Spleen (tissue), 11 donors: Measurements from ENCODE around the gene NANS. TPM values are rescaled to one million over a fixed set of nuclear protein-coding genes. Genes with fewer than 3 reads are reported as not detected.
A peak's percentile ranks its signal among the peaks of the same experiment; 100 is the strongest.
"Not testable (repeated sequence)": the region's sequence is repeated elsewhere in the genome, so short reads cannot be mapped to it uniquely, and the experiment has no call there.

Source experiments
- DNase-seq: peaks from one replicate; pipeline ENCODE4 v3.0.0-alpha.2; 2020
- H3K27ac ChIP-seq, 8 donors: fragments of 200-600 bp; sonication (generic) in 7 of 8; 1 replicate in 4 of 8; 2 replicates in 4 of 8; pipeline versions ENCODE4 v1.5.0 to v1.8.0; 2016 to 2021; ENCODE audit warnings: inconsistent platforms in 4 of 8, mild to moderate bottlenecking in 4 of 8, moderate library complexity in 1 of 8
- H3K27me3 ChIP-seq, 7 donors: fragments of 200-600 bp; sonication (generic) in 6 of 7; replicated peaks in 1 of 7; 1 replicate in 4 of 7; 2 replicates in 3 of 7; pipeline versions ENCODE4 v1.5.0 to v1.8.0; 2016 to 2021; ENCODE audit warnings: inconsistent platforms in 3 of 7, mild to moderate bottlenecking in 1 of 7
- H3K36me3 ChIP-seq, 6 donors: fragments of 200-600 bp; sonication (generic) in 5 of 6; 1 replicate in 4 of 6; 2 replicates in 2 of 6; pipeline versions ENCODE4 v1.5.0 to v1.8.0; 2016 to 2021; ENCODE audit warnings: inconsistent platforms in 2 of 6
- H3K4me1 ChIP-seq, 6 donors: fragments of 200-600 bp; sonication (generic) in 5 of 6; 1 replicate in 3 of 6; 2 replicates in 3 of 6; pipeline versions ENCODE4 v1.5.0 to v1.8.0; 2016 to 2021; ENCODE audit warnings: inconsistent platforms in 3 of 6
- H3K4me3 ChIP-seq, 8 donors: fragments of 200-600 bp; sonication (generic) in 7 of 8; 1 replicate in 4 of 8; 2 replicates in 4 of 8; pipeline versions ENCODE4 v1.5.0 to v1.8.0; 2016 to 2021; ENCODE audit warnings: inconsistent platforms in 4 of 8, mild to moderate bottlenecking in 4 of 8, moderate library complexity in 2 of 8
- H3K9me3 ChIP-seq, 8 donors: fragments of 200-600 bp; sonication (generic) in 7 of 8; 1 replicate in 4 of 8; 2 replicates in 4 of 8; pipeline versions ENCODE4 v1.5.0 to v1.8.0; 2016 to 2021; ENCODE audit warnings: inconsistent platforms in 4 of 8
- POLR2A ChIP-seq, 3 donors: fragments of 450-650 bp; IDR thresholded peaks; one replicate each; pipeline ENCODE4 v1.5.1; 2017; ENCODE audit warnings: antibody characterized with exemption in 3 of 3, mild to moderate bottlenecking in 1 of 3
- POLR2AphosphoS5 ChIP-seq, 3 donors: sonication (generic); formaldehyde crosslinking; IDR thresholded peaks; one replicate each; pipeline ENCODE4 v1.5.1; 2017; ENCODE audit warnings: antibody characterized with exemption in 3 of 3
- WGBS, 5 donors: extraction: QIAGEN DNeasy Blood & Tissue Kit in 3 of 5; methylation state at CpG; one replicate each; pipeline versions ENCODE4 v1.1.5 to v1.1.7; 2013 to 2018; 5-methylcytosine and 5-hydroxymethylcytosine counted together
- intact Hi-C: fragments of 100-400 bp; cut with DNase I; formaldehyde crosslinking; loops from one replicate; pipeline ENCODE4 v1.15.0; 2023; ENCODE audit warnings: low total_unique reads
- polyA plus RNA-seq, 3 donors: library from polyadenylated mRNA; stranded (reverse); fragments of 200-250 nt; gene quantifications; one replicate each; pipeline ENCODE4 v1.2.1, GENCODE V29; 2013
- small RNA-seq, 4 donors: library from RNA; depleted of rRNA; stranded (forward); fragments of <200 nt; gene quantifications; one replicate each; pipeline ENCODE3, GENCODE V24; 2016
- total RNA-seq, 7 donors: library from RNA; depleted of rRNA in 3 of 7; stranded (reverse); fragments of >200 nt in 3 of 7; fragmentation: NEBNext Ultra II Directional in 4 of 7; extraction: Animal tissue kit (Norgen Biotek cat#: 25700) in 4 of 7; gene quantifications; one replicate each; pipeline versions ENCODE4 v1.1.0 to v1.2.1, GENCODE V29; 2016 to 2021
- TF ChIP-seq, protein P1 (sequence below), 11 experiments: fragments of 200-600 bp in 7 of 11; fragments of 450-650 bp in 4 of 11; sonication (generic) in 4 of 11; IDR thresholded peaks in 8 of 11; conservative IDR thresholded peaks in 3 of 11; 1 replicate in 7 of 11; 2 replicates in 4 of 11; pipeline versions ENCODE4 v1.4.0 to v1.8.0; 2016 to 2021; ENCODE audit warnings: antibody characterized with exemption in 11 of 11, inconsistent platforms in 4 of 11, mild to moderate bottlenecking in 1 of 11
- donor health status: healthy with polysubstance abuse.
- donor health status: DM: no; HTN: no; CAD: no; lungs with moderate emphysema.
- donor health status: DM: no; HTN: no; CAD: no.
- donor health status: Bipolar disorder and iron deficiency.
- donor health status: healthy.
- donor health status: DM: no; HTN: no; CAD: no.
- donor health status: DM: yes; HTN: yes; CAD: no.

Gene NANS
- total and polyA plus RNA-seq, 10 donors, result 30.6 to 87.3 (median 53.1) TPM

DNA sequence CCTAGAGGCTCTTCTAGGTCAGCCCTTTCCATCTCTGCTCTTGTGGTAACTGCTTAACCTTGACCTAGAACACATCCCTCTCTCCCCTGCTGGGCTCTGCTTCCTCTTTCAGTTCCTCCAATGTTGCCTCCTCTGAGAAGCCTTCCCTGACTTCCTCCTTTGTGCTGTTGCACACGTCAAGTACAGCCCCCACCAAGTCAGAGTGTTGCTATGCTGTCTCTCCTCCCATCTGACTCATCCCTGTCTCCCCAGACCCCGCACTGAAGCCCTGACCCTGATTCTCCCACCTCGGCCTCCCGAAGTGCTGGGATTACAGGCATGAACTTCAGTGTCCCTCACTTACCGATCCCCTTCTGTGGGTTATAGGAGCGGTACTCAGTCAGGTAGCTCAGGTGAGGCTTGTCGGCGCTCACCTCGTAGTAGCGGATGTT, 72.9 kb downstream of the NANS start:
- Histone ChIP-seq H3K4me1 (peaks cover 6 to 25% (median 21%) of the 10 kb centered on the region in 6 donors), H3K36me3 (peaks cover 0 to 86% (median 2%) of the 10 kb centered on the region in 6 donors), H3K27ac (peak overlapping the region in 7 of 8 donors; percentile 27 to 84 (median 64)), H3K9me3 (no peaks in the 10 kb centered on the region), H3K27me3 (no peaks in the 10 kb centered on the region), H3K4me3 (peak overlapping the region in 1 of 8 donors; percentile 8)
- peak; percentile 81 for DNase-seq
- 79 to 87% (median 81%) methylated on average over 10 of the region's 10 CpGs for WGBS, 5 donors
- intact Hi-C loops, result no loop called here
- TF ChIP-seq POLR2AphosphoS5 (IDR thresholded peaks at IDR 0.05), result peak in 1 of 3 donors; percentile 85
- TF ChIP-seq, protein P1, sequence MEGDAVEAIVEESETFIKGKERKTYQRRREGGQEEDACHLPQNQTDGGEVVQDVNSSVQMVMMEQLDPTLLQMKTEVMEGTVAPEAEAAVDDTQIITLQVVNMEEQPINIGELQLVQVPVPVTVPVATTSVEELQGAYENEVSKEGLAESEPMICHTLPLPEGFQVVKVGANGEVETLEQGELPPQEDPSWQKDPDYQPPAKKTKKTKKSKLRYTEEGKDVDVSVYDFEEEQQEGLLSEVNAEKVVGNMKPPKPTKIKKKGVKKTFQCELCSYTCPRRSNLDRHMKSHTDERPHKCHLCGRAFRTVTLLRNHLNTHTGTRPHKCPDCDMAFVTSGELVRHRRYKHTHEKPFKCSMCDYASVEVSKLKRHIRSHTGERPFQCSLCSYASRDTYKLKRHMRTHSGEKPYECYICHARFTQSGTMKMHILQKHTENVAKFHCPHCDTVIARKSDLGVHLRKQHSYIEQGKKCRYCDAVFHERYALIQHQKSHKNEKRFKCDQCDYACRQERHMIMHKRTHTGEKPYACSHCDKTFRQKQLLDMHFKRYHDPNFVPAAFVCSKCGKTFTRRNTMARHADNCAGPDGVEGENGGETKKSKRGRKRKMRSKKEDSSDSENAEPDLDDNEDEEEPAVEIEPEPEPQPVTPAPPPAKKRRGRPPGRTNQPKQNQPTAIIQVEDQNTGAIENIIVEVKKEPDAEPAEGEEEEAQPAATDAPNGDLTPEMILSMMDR (IDR thresholded peaks at IDR 0.05 in 8 of 11, conservative IDR thresholded peaks at IDR 0.05 in 3 of 11), result no peak
- no peak for TF ChIP-seq POLR2A (IDR thresholded peaks at IDR 0.05)

DNA sequence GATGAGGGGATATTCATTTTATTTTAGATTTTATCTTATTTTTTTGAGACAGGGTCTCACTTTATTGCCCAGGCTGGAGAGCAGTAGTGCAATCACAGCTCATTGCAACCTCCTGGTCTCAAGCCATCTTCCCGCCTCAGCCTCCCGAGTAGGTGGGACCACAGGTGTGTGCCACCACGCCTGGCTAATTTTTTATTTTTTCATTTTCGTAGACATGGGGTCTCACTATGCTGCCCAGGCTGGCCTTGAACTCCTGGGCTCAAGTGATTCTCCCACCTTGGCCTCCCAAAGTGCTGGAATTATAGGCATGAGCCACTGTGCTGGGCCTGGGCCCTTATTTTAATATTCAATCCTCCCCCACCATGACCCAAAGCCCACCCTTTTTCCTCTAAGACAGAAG, 73.5 kb downstream of the NANS start:
- H3K4me3 ChIP-seq, intact Hi-C loops, H3K27me3 ChIP-seq, DNase-seq, H3K9me3 ChIP-seq: not testable (repeated sequence)
- Histone ChIP-seq H3K36me3 (peaks cover 0 to 86% (median under 1%) of the 10 kb centered on the region in 6 donors), H3K27ac (peak overlapping the region in 5 of 8 donors; percentile 27 to 84 (median 74)), H3K4me1 (peaks cover 6 to 25% (median 21%) of the 10 kb centered on the region in 6 donors)
- WGBS, 5 donors, result 80 to 97% (median 90%) methylated on average over 4 of the region's 4 CpGs

DNA sequence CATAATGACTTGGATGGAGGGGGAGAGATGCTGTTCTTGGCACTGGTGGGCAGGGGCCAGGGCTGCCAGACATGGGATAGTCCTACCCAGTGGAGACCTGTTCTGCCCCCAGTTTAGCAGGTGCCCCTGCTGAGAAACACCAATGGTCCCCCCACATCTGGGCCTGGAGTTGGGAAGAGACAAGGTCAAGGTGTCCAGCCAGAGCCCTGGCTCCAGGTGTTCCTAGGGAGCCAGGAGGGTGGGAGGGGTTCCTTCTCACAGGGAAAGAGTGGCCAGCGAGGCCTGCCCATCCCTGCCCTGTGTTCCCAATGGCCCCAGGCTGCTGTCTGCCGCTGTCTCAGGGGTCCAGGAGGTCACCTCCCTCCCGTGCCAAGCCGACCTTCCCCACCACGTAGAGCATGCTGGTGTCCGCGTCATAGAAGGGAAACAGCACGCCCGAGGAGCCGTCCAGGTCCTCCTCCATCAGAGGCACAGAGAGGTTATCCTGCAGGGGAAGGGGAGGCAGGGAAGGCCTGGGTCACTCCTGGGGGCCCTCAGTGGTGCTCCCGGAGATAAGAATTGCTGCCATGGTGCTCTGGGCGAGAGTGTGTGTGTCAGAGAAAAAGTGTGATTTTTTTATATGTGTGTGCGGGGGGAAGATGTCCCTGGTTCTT, 74.2 kb downstream of the NANS start:
- DNase-seq, result no peak
- Histone ChIP-seq H3K9me3 (no peaks in the 10 kb centered on the region), H3K27ac (peak overlapping the region in 4 of 8 donors; percentile 7 to 84 (median 64)), H3K4me3 (no peak overlapping the region), H3K36me3 (peaks cover 0 to 86% (median 0%) of the 10 kb centered on the region in 6 donors), H3K27me3 (no peaks in the 10 kb centered on the region), H3K4me1 (peaks cover 6 to 25% (median 21%) of the 10 kb centered on the region in 6 donors)
- WGBS, 5 donors, result 91 to 93% (median 92%) methylated on average over 7 to 13 of the region's 13 CpGs
- intact Hi-C loops, result no loop called here
- TF ChIP-seq, protein P1 (IDR thresholded peaks at IDR 0.05 in 8 of 11, conservative IDR thresholded peaks at IDR 0.05 in 3 of 11), result no peak
- no peak for TF ChIP-seq POLR2A (IDR thresholded peaks at IDR 0.05)
- no peak for TF ChIP-seq POLR2AphosphoS5 (IDR thresholded peaks at IDR 0.05)

DNA sequence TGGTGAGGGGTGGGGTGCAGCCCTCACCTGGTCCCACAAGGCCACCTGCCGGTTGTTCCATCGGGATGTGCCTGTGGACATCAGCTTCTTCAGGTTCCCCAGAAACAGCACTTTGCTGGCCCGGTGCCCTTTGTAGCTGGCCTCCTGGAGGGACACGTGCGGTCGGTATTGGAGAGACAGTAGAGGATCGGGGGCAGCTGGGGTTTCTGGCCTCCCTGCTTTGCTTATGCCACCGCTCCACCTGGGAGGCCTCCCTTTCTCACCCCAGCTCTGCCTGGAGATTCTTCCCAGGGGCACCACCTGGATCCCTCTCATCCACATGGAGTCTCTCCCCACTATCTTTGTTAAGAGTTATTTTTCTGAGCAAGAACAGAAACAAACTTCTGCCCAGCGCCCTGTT, 75.6 kb downstream of the NANS start:
- WGBS, 5 donors, result 93 to 96% (median 95%) methylated on average over 9 of the region's 9 CpGs
- intact Hi-C loops, result no loop called here
- DNase-seq, result no peak

More for the DNA sequence above, 75.6 kb downstream of the NANS start:
- Histone ChIP-seq H3K27ac (no peak overlapping the region), H3K4me3 (no peak overlapping the region), H3K4me1 (peaks cover 6 to 25% (median 21%) of the 10 kb centered on the region in 6 donors), H3K27me3 (no peaks in the 10 kb centered on the region), H3K36me3 (peaks cover 0 to 86% (median 0%) of the 10 kb centered on the region in 6 donors), H3K9me3 (no peaks in the 10 kb centered on the region)
- no peak for TF ChIP-seq POLR2A (IDR thresholded peaks at IDR 0.05)
- TF ChIP-seq POLR2AphosphoS5 (IDR thresholded peaks at IDR 0.05), result no peak
- TF ChIP-seq, protein P1 (IDR thresholded peaks at IDR 0.05 in 8 of 11, conservative IDR thresholded peaks at IDR 0.05 in 3 of 11), result no peak

Small RNA genes within 50 kb of the gene (small RNA-seq; reads per million reads assigned to genes)
- 0 reads per million in 4 donors for gene RF00017
- gene RNU6-918P, result 0 reads per million in 4 donors

Other genes starting within 250 kb of the NANS start
- gene FOXE1, start 203.5 kb upstream of the NANS start, total RNA-seq, result not detected
- gene FOXE1, start 203.5 kb upstream of the NANS start, polyA plus RNA-seq, result under 1 TPM; 0.02 to 0.04 (median 0.03) TPM
- gene TRMO, start 134.2 kb upstream of the NANS start, total RNA-seq, result 10 to 100 TPM; 16.8 to 58.6 (median 28.3) TPM
- gene TRMO, start 134.2 kb upstream of the NANS start, polyA plus RNA-seq, result 10 to 100 TPM; 11.2 to 13.0 (median 12.5) TPM
- 10 to 100 TPM in 1 of 7 donors, 1 to 10 TPM in 5, under 1 TPM in 1; 0.76 to 26.6 (median 4.7) TPM for gene HEMGN, start 118.6 kb upstream of the NANS start, total RNA-seq
- under 1 TPM; 0.13 to 0.64 (median 0.32) TPM for gene HEMGN, start 118.6 kb upstream of the NANS start, polyA plus RNA-seq
- 100 to 1,000 TPM in 3 of 7 donors, 10 to 100 TPM in 4; 39.1 to 120 (median 98.3) TPM for gene ANP32B, start 73.4 kb upstream of the NANS start, total RNA-seq
- gene ANP32B, start 73.4 kb upstream of the NANS start, polyA plus RNA-seq, result 100 to 1,000 TPM; 115 to 156 (median 152) TPM
- gene TRIM14, start 62.5 kb downstream of the NANS start, total RNA-seq, result 10 to 100 TPM; 51.5 to 92.9 (median 68.4) TPM
- gene TRIM14, start 62.5 kb downstream of the NANS start, polyA plus RNA-seq, result 10 to 100 TPM; 11.9 to 23.3 (median 13.9) TPM
- 10 to 100 TPM in 1 of 7 donors, 1 to 10 TPM in 6; 5.1 to 11.0 (median 6.8) TPM for gene CORO2A, start 135.9 kb downstream of the NANS start, total RNA-seq
- 1 to 10 TPM; 1.3 to 2.2 (median 1.7) TPM for gene CORO2A, start 135.9 kb downstream of the NANS start, polyA plus RNA-seq
- gene TBC1D2, start 198.9 kb downstream of the NANS start, total RNA-seq, result 10 to 100 TPM; 10.7 to 27.2 (median 13.0) TPM
- gene TBC1D2, start 198.9 kb downstream of the NANS start, polyA plus RNA-seq, result 1 to 10 TPM; 2.7 to 8.0 (median 5.7) TPM